HG02678 (cell line): ENCODE results near the gene DMAC2.
"Not testable (repeated sequence)": the region's sequence is repeated elsewhere in the genome, so short reads cannot be mapped to it uniquely, and the experiment has no call there.

ENCODE experiments used
- ATAC-seq: cut with Tn5 transposase; IDR thresholded peaks from one replicate; pipeline ENCODE4 v1.9.1; 2021; ENCODE audit warnings: mild to moderate bottlenecking, moderate library complexity; ENCODE audit not compliant: unreplicated experiment

Gene DMAC2

DNA sequence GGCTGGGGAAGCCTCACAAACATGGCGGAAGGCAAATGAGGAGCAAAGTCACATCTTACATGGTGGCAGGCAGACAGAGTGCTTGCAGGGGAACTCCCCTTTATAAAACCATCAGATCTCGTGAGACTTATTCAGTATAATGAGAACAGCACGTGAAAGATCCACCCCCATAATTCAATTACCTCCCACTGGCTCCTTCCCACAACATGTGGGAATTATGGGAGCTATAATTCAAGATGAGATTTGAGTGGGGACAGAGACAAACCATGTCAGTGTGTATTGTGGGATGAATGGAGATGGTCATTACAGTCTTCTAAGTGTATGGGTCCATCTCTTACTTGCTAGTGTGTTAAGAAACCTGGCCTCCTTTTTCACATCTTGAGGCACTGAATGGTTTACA lies 37.7 kb downstream of the DMAC2 start:
- no peak for ATAC-seq

DNA sequence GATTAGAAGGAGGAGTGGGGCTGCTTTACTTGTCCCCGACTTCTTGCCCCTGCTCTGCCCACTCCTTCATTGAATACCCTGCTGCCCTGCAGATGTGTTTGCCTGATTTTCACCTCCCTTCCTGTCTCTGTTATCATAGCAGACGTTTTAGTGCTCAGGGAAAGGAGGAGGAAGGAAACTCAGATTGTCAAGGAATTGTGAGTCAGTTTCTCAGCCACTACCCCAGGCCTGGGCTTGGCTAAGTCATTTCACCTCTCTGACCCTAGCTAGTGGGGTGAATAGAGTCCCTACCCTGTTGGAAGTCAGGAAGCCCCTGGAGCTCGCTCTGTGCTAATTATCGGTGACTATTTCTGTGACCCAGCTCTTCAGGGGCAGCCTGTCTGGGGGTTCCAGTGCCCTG lies 38.2 kb downstream of the DMAC2 start:
- ATAC-seq, result no peak

DNA sequence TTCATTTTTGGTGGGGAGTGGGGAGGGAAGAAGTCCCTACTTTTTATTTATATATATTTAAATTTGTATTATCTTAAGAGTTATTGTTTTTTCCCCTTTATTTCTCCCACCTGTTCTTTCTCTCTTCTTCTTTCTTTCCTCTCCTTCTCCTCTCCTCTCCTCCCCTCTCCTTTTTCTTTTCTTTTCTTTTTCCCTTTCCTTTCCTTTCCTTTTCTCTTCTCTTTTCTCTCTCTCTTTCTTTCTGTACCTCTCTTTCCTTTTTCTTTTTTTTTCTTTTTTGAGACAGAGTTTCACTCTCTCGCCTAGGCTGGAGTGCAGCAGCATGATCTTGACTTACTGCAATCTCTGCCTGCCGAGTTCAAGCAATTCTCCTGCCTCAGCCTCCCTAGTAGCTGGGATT lies 40.2 kb downstream of the DMAC2 start:
- no peak for ATAC-seq

DNA sequence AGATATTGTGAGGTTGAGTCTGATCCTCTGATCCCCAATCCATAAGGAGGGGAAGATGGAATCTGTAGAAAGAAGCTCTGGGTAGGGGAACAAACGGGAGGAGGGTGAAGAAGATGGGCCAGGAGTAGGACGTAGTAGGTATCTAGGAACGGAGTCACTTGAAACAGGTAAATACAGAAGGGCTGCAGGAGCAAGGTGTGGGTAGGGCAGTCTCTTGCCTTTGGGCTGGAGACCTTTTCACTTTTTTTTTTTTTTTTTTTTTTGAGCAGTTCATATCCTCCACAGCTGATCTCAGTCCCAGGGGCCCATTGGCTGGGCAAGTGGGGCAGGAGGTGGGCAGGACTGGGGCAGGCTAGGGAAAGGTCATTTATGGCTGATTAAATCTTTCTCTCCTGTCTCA lies 40.6 kb downstream of the DMAC2 start:
- no peak for ATAC-seq

DNA sequence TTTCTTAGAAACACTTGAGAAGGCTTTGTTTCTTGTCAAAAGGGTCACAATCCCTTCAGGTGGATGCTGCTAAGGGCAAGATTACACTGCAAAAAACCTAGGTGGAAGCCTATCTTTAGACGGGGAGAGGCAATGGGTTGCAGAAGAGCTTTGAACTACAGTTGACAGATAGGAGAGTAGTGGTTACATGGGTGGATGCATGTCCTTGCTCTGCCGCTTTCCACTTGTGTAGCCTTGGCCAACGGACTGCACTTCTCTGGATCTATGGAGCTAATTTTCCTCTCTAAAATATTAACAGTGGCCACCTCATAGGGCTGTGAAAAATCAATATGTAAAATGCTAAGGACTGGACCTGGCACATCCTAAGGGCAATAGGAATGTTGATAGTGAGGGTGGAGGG lies 41.1 kb downstream of the DMAC2 start:
- ATAC-seq, result no peak

DNA sequence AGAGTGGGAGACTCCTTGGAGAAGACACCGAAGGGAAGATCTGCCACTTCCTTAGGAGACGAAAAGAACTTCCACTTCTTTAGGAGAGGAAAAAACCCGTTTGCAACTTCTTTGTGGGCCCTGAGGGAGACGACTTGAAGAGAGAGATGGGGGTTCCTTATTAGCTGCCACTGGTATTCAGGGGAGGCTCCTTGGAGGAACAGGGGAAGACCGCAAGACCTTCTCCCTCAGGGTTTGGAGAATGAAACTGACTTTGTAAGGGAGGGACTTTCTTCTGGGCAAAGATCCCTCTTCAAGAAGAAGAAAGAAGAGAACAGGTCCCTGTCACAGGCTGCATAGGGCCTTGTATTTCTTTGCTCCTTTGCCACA lies 41.7 kb downstream of the DMAC2 start:
- ATAC-seq, result no peak

DNA sequence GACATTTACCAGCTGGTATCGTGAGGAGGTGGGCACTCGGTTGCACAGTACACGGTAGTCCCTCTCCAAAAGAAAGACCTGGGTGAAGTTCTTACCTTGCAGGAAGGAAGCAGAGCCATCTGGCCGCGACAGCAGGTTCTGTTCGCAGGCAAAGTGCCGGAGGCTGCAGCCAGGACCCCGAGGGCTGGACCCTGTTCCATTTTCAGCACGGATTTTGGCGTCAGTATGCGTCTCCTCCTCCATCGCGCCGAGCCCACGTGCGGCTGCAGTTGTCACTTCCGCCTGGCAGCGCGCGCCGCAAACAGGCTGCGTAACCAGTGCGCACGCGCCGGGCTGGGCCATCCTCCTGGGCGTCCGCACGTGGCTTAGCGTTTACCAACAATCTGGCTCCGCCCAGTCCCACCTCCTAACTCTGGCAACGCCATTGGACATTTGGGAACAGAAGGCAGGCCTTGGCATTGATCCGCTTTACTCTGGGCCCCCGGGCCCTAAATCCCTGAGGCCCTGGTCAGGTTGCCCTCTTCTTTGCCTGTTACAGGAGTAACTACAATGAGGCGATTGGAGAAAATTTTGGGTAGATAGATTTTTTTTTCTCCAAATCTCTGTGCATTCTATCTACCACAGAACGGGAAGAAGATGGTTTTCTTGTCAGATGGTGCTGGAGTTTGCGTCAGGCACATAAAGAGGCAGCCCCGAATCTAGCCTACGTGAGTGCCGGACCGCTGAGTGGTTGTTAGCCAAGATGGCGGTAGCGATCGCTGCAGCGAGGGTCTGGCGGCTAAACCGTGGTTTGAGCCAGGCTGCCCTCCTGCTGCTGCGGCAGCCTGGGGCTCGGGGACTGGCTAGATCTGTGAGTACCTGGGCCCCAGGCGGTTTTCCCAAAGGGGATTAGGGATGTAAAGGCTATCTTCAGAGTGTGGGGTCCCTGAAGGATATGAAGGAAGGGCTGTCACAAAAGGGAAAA lies 42.3 kb downstream of the DMAC2 start, which contains the start of the genes BCKDHA and EXOSC5:
BCKDHA (plus strand) TSS at position 733 of the 964 bp plus-strand sequence; CDS start at position 743, 10 bp downstream.
EXOSC5 (minus strand) TSS at position 274 of the 964 bp plus-strand sequence; CDS start at position 243, 31 bp downstream.
- ATAC-seq, result peak; percentile 89

DNA sequence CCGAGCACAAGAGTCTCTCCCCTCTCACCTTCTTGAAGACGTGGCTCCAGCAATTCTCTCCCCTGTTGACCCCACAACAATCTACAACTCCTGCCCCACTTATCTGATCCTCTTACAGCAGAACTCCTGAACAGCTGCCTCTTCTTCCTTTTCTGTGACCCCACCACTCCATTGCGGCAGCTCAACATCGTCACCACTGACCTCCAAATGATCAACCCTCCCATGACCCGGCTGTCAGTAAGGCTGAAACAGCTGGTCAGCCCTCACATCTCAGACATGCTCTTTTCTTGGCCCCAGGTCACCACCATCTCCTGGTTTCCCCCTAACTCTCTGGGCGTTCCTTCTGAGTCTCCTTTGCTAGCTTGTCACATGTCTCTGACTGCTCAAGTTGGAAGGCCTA lies 44.4 kb downstream of the DMAC2 start:
- ATAC-seq, result no peak

DNA sequence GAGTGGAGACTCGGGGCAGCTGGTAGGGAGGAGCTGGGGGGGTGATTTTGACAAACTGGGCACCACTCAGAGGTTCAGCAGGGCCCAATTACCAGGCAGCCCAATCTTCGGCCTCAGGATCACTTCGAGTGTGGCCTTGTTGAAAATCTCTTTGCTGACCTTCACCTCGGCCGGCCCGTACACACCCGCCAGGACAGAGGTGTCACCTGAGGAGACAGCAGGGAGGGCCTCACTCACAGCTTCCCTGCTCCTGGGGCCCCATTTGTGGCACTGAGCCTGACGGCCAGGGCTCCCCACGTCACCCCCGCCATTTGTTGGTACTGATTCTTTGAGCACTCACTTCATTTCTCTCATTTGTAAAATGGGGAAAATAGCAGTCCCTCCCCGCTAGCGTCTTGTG lies 46.9 kb downstream of the DMAC2 start:
- ATAC-seq, result no peak

DNA sequence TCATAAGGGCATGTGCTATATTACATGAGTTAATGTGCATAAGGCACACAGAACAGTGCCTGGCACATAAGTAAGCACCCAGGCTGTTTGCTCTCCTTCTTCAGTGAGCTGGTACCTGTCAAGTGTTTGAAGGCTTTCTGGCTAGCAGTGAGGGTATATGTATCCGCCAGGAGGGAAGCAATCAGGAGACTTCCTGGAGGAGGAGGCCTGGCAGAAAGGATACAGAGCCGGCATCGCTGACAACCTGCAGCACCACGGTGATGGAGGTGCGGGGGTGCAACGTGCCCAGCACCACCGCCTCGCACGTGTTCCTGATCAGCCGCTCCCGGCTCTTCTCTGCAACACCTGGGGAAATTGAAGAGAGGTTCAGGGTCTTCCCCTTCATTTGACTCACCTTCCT lies 48.1 kb downstream of the DMAC2 start:
- no peak for ATAC-seq

DNA sequence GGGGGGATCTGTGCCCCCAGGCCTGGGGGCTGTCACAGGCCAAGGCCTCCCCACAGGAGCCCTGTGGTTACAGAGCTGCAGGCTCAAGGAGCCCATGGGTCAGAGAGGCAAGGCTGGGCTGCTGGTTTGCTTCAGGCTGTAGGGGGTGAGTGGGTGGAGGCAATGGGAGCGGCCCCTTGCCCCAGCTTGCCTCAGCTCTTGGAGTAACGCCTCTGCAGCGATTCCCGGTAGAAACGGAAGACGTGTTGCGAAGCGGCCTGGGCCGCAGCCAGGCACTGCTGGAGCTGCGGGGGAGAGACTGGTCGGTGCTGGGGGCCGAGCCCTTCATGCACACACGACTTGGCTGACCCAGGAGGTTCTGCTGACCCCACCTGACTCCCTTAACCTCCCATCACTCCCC lies 53.3 kb downstream of the DMAC2 start:
- ATAC-seq, result no peak

DNA sequence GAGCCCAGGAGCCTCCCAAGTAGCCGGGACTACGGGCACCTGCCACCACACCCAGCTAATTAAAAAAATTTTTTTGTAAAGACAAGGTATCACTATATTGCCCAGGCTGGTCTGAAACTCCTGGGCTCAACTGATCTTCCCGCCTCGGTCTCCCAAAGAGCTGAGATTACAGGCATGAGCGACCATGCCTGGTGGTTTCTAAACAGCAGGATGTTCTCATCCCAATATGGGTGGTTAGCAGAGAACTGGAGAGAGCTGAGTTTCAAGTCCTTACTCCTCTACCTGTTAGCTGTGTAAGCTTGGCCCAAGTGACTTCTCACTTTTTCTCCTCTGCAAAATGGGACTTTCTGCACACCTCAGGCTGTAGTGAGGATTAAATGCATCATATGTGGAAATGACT lies 55.4 kb downstream of the DMAC2 start:
- no peak for ATAC-seq

DNA sequence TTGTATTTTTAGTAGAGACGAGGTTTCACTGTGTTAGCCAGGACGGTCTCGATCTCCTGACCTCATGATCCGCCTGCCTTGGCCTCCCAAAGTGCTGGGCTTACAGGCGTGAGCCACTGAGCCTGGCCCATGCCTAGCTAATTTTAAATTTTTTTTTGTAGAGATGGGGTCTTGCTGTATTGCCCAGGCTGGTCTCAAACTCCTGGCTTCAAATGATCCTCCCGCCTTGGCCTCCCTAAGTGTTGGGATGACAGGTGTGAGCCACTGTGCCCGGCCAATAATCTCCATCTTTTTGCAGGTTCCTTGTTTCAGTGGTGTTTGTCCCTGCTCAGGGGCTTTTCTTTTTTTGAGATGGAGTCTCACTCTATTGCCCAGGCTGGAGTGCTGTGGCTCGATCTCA lies 58.2 kb downstream of the DMAC2 start:
- not testable (repeated sequence) for ATAC-seq
